HAP-1 (cell line): ENCODE data around the gene SEMA4F.
"Not testable (repeated sequence)": the region's sequence is repeated elsewhere in the genome, so short reads cannot be mapped to it uniquely, and the experiment has no call there.

Experiments used
- DNase-seq, 2 experiments: peaks; one replicate each; pipeline ENCODE4 v3.0.0-alpha.2; 2016 to 2020; ENCODE audit warnings: low spot score in 2 of 2
- H3K27me3 ChIP-seq: fragments of 250-450 bp; sonication (Bioruptor Pico); 2 replicates; pipeline ENCODE4 v1.5.1; 2020; ENCODE audit warnings: low read depth, mild to moderate bottlenecking, moderate library complexity
- H3K36me3 ChIP-seq: fragments of 250-450 bp; sonication (Bioruptor Pico); replicated peaks from 2 replicates; pipeline ENCODE4 v1.5.1; 2020; ENCODE audit warnings: mild to moderate bottlenecking
- H3K4me1 ChIP-seq: fragments of 250-450 bp; sonication (Bioruptor Pico); 2 replicates; pipeline ENCODE4 v1.5.1; 2020; ENCODE audit warnings: mild to moderate bottlenecking
- H3K4me3 ChIP-seq: fragments of 250-450 bp; sonication (Bioruptor Pico); 2 replicates; pipeline ENCODE4 v1.5.1; 2020; ENCODE audit warnings: mild to moderate bottlenecking, moderate library complexity
- H3K9me3 ChIP-seq: fragments of 250-450 bp; sonication (Bioruptor Pico); 2 replicates; pipeline ENCODE4 v1.5.1; 2020; ENCODE audit warnings: mild to moderate bottlenecking, moderate library complexity
- in situ Hi-C: fragments of 300-500 bp; cut with MboI; formaldehyde crosslinking; loops from 3 replicates; pipeline ENCODE4 v1.14.3; 2020; ENCODE audit warnings: low sequenced_read_pairs, inconsistent platforms, mixed read lengths

Gene SEMA4F

GRCh38 chr2:74653985-74654882 is at the start of gene SEMA4F:
SEMA4F (plus strand) TSS chr2:74654247; CDS start chr2:74654377, 130 bp downstream.
- Histone ChIP-seq H3K4me3 (peak within 1 kb of the TSS; percentile 61), H3K9me3 (no peaks in the 10 kb centered on the region), H3K36me3 (no peaks in the 10 kb centered on the region), H3K4me1 (peaks cover 6% of the 10 kb centered on the region; the same call in 1 of the 2 replicates), H3K27me3 (no peaks in the 10 kb centered on the region)
- in situ Hi-C loops, result no loop called here
- DNase-seq, result peak; percentile 96 to 99

- Histone ChIP-seq H3K4me3 (no peak overlapping the region), H3K9me3 (no peaks in the 10 kb centered on the region; the same call in none of the 2 replicates), H3K27me3 (peaks cover 16% of the 10 kb centered on the region; the same call in 1 of the 2 replicates), H3K4me1 (no peaks in the 10 kb centered on the region), H3K36me3 (no peaks in the 10 kb centered on the region)
- DNase-seq, result no peak
- in situ Hi-C loops, result no loop called here
Observed at GRCh38 chr2:74606927-74607326, 47.1 kb upstream of the SEMA4F start.

GRCh38 chr2:74617122-74617521 is 36.9 kb upstream of the SEMA4F start:
- H3K4me3 ChIP-seq, result no peak overlapping the region
- no peaks in the 10 kb centered on the region for H3K27me3 ChIP-seq
- H3K9me3 ChIP-seq, result no peaks in the 10 kb centered on the region
- DNase-seq, result no peak
- in situ Hi-C loops, result no loop called here
- no peaks in the 10 kb centered on the region for H3K36me3 ChIP-seq
- H3K4me1 ChIP-seq, result peaks cover 17% of the 10 kb centered on the region

- Histone ChIP-seq H3K4me3 (no peak overlapping the region), H3K4me1 (peaks cover 9% of the 10 kb centered on the region), H3K36me3 (no peaks in the 10 kb centered on the region), H3K27me3 (no peaks in the 10 kb centered on the region), H3K9me3 (no peaks in the 10 kb centered on the region)
- DNase-seq, result no peak
- in situ Hi-C loops, result no loop called here
Observed at GRCh38 chr2:74618410-74619083, 35.5 kb upstream of the SEMA4F start.

GRCh38 chr2:74619651-74620297 is 34.3 kb upstream of the SEMA4F start:
- Histone ChIP-seq H3K4me3 (no peak overlapping the region), H3K4me1 (peaks cover 9% of the 10 kb centered on the region), H3K9me3 (no peaks in the 10 kb centered on the region), H3K27me3 (no peaks in the 10 kb centered on the region), H3K36me3 (no peaks in the 10 kb centered on the region)
- DNase-seq, result peak in 1 of 2 experiments; percentile 37
- in situ Hi-C loops, result no loop called here

- Histone ChIP-seq H3K9me3 (no peaks in the 10 kb centered on the region), H3K27me3 (no peaks in the 10 kb centered on the region), H3K4me1 (peaks cover 9% of the 10 kb centered on the region), H3K4me3 (no peak overlapping the region), H3K36me3 (no peaks in the 10 kb centered on the region)
- no peak for DNase-seq
- in situ Hi-C loops, result no loop called here
Observed at GRCh38 chr2:74620671-74621070, 33.4 kb upstream of the SEMA4F start.

- Histone ChIP-seq H3K36me3 (no peaks in the 10 kb centered on the region), H3K4me1 (no peaks in the 10 kb centered on the region), H3K27me3 (no peaks in the 10 kb centered on the region), H3K9me3 (no peaks in the 10 kb centered on the region), H3K4me3 (no peak overlapping the region)
- no peak for DNase-seq
- in situ Hi-C loops, result no loop called here
Observed at GRCh38 chr2:74625658-74626425, 28.2 kb upstream of the SEMA4F start.

GRCh38 chr2:74628538-74629105 is 25.4 kb upstream of the SEMA4F start:
- in situ Hi-C loops, result no loop called here
- no peak for DNase-seq
- Histone ChIP-seq H3K9me3 (no peaks in the 10 kb centered on the region), H3K36me3 (no peaks in the 10 kb centered on the region), H3K4me1 (no peaks in the 10 kb centered on the region), H3K27me3 (no peaks in the 10 kb centered on the region), H3K4me3 (no peak overlapping the region)

- H3K9me3 ChIP-seq, in situ Hi-C loops, H3K36me3 ChIP-seq, H3K4me3 ChIP-seq, H3K4me1 ChIP-seq, DNase-seq, H3K27me3 ChIP-seq: not testable (repeated sequence)
Observed at GRCh38 chr2:74630454-74630853, 23.6 kb upstream of the SEMA4F start.

GRCh38 chr2:74632209-74632938 is 21.7 kb upstream of the SEMA4F start:
- in situ Hi-C loops, result no loop called here
- no peak for DNase-seq
- no peaks in the 10 kb centered on the region for H3K4me1 ChIP-seq
- H3K36me3 ChIP-seq, result no peaks in the 10 kb centered on the region
- no peaks in the 10 kb centered on the region for H3K9me3 ChIP-seq
- peaks cover 3% of the 10 kb centered on the region for H3K27me3 ChIP-seq
- no peak overlapping the region for H3K4me3 ChIP-seq

- H3K4me3 ChIP-seq, result no peak overlapping the region
- no peak for DNase-seq
- no peaks in the 10 kb centered on the region for H3K36me3 ChIP-seq
- in situ Hi-C loops, result no loop called here
- H3K4me1 ChIP-seq, result no peaks in the 10 kb centered on the region
- H3K9me3 ChIP-seq, result no peaks in the 10 kb centered on the region
- peaks cover 3% of the 10 kb centered on the region for H3K27me3 ChIP-seq
Observed at GRCh38 chr2:74632939-74633312, 21.1 kb upstream of the SEMA4F start.

- Histone ChIP-seq H3K27me3 (peaks cover 6% of the 10 kb centered on the region), H3K4me1 (peaks cover 3% of the 10 kb centered on the region; the same call in 1 of the 2 replicates), H3K36me3 (no peaks in the 10 kb centered on the region), H3K4me3 (no peak overlapping the region), H3K9me3 (no peaks in the 10 kb centered on the region)
- in situ Hi-C loops, result no loop called here
- DNase-seq, result peak in 1 of 2 experiments; percentile 5
Observed at GRCh38 chr2:74639550-74639949, 14.5 kb upstream of the SEMA4F start.
